GM19372 (cell line): ENCODE results near the gene TMOD1.

Experiments used
- ATAC-seq: cut with Tn5 transposase; IDR thresholded peaks from one replicate; pipeline ENCODE4 v1.9.1; 2021; ENCODE audit warnings: mild to moderate bottlenecking, low read depth, moderate library complexity; ENCODE audit not compliant: unreplicated experiment

TMOD1 gene

DNA sequence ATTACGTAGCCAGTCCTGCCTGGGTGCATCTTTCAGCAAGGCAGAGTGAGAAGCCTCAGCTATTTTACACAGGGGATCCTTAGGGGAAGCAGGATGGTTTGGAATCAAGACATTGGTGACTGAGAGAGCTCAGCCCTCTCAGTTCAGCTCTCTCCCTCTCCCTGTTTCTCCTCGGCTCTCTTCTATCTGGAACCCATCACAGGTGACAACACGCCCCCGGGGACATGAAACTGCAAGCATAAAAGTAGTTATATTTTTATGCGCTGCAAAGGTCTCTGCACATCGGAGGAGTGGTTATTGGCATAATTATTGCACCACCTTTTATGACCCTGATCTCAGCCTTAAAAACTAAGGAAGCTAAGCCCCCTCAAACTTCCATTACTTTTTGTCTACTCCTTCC is 14.2 kb downstream of the TMOD1 start:
- no peak for ATAC-seq

DNA sequence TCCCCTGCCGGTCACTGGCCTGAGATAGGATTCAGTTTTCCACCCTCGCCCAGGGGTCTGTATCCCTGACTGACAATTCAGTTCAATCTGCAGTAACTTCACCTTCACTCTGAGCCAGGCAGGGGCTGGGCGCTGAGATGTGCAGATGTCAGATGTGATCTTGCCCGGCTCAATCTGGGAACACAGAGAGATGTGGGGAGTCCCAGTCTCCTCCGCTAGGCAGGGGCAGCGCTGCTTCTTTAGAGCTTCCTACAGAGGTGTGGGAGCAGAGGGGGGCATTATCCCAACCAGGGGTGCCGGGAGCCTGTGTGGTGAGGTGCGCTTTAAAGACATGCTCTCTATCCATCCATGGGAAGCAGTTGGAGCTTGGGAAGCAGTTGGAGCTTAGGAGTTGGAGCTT is 14.6 kb downstream of the TMOD1 start:
- no peak for ATAC-seq

DNA sequence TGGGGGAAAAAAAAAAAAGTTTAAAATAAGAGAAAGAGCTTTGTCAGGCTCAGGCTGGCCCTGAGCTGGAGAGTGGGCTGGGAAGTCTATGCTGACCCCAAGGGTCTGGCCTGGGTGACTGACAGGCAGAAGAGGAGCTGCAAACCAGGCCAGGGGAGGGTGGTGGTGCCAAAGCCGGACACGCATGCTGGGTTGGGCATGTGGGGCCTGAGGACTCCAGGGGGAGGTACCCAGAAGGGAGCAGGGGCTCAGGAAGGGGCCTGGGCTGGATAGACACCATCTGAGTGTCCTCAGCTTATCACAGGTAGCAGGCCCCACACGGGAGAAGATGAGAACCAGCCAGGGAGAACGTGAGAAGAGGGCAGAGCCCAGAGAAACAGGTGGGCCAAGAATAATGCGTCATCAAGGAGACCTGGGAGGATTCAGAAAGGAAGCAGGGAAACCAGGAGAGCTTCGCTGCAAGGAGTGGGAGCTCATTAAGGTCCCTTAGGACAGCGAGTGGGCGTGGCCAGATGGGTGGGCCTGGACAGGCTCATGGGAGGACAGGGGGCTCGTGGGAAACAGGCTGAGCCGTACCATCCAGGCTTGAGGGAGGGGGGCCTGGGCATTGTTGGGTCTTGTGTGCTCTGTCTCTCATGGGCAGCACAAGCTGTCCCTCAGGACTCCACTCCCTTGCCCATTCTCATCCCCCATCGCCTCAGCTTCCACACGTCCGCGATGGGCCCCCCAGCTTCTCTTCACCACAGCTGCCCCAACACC is 16.0 kb downstream of the TMOD1 start:
- no peak for ATAC-seq

DNA sequence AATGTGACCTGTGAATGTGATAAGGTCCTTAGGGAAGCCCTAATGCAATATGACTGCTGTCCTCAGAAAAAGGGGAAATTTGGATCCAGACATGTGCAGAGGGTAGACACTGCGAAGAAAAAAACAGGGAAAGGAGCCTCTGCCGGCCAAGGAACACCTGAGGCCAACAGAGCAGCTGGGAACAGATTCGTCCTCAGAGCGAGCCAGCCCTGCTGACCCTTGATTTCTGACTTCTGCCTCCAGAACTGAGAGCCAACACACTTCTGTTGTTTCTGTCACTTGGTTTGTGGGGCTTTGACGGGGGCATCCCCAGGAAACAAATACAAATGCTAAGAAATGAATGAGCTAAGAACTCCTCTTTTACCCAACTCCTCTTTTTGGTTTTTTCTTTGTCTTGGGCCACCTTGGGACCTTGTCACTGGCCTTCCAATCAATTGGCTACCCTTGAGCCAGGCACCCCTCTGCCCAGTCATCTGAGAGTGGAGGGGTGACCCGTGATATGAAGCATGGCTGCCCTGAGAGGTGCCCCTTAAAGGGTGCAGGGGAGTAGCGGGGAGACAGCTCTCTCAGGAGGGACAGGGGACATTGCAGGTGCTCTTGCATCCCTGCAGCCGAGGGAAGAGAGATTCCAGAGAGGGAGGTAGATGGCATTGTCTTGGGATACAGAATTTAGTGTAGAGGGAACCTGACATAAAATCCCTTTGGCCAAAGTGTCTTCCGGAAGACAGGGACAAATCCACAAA is 16.9 kb downstream of the TMOD1 start:
- no peak for ATAC-seq

DNA sequence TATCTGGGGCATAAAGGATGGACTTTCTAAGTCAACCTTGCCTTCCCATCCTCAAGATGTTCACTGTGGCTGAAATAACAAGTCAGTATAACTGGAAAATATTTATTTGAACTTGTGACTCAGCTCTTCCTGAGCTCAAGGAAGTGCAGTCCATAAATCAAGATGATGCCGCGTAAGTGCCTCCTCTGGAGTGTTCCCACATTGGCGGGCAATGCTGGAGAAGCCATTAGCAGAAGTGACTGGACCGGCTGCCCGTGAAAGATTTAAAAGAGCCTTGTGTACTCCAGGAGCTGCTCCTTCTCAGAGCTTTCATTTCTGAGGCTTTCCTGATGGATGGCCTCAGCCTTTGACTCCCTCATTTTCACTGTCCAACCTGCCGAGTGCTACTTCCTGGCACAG is 17.4 kb downstream of the TMOD1 start:
- no peak for ATAC-seq

DNA sequence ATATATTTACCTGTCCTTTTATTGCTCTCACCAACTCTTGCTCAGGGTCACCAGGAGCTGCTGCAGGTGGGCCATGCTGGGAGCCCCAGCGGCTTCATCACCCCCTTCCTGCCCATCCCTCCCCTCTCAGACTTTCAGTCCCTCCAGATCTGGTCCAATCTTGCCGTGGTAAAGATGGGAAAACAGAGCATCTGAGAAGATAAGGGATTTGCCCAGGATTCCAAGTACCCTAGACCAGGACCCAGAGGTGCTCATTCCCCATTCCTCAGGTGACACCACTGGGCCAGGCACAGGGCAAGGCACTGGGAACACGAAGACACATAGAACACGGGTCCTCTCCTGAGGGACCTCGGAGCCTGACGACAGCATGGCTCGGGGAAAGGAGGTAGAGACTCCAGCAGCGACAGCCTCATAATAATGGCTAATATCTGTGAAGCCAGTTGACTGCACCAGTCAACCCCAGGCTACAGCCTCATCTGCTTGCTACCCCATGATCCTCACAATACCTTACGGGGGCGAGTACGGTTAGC is 18.0 kb downstream of the TMOD1 start:
- no peak for ATAC-seq

DNA sequence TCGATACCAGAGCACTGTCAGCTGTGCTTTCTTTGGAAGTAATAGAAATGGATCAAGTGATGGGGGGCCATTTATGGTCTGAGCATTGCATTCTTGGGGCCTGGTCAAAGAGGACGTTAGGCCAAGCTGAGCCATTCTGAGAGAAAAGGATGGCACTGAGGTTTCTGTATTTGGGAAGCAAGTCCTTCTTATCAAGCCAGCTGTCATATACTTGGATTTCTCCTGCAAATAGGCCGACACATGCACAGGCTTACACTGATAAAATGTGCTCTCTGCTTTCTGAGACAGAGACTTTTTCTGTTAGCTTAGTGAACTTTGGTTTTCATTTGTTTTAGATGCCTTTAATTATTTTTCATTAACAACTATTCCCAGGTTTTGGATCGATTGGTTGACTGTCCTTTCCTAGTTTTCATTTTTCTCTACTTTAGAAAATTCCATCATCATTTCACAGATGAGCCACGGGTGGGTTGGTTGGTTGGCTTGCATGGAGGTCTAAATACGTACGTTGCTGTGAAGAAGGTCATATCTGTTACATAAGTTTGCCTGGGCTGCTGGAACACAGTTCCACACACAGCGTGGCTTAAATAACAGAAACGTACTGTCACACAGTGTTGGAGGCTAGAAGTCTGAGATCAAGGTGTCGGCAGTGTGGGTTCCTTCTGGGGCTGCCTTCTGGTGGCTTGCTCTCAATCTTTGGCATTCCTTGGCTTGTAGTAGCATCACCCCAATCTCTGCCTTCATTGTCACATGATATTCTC is 20.3 kb downstream of the TMOD1 start:
- ATAC-seq: no peak

DNA sequence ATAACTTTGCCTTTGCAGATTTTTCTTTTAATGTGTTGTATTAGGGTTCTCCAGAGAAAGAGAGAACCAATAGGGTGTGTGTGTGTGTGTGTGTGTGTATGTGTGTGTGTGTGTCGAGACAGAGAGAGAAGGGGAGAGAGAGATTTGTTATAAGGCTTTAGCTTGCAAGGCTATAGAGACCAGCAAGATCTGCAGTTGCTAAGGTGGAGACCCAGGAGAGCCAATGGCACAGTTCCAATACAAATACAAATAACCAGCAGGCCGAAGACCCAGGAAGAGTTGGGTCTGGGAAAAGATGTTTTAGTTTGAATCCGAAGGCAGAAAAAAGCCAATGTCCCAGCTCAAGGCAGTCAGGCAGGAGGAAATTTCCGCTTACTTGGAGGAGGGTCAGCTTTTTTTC is 23.0 kb downstream of the TMOD1 start:
- ATAC-seq: no peak

DNA sequence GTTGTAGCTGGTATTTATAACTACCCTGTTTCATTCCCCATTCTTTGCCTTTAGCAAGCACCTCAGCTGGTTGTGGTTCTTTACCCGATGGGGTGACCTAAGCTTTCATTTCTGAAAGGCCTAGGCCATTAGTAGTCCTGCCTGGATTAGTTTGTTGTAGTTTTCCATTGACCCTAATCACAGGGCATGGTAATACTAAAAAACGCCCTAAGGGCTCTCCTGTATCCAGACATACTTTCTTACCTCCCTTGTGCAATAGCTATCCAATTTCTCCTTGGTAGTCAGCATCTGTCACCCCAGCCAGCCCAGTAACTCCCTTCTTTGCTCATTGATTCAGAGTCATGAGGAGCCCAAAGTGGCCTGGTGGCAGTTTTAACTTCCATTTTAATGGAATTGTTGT is 24.0 kb downstream of the TMOD1 start:
- no peak for ATAC-seq

DNA sequence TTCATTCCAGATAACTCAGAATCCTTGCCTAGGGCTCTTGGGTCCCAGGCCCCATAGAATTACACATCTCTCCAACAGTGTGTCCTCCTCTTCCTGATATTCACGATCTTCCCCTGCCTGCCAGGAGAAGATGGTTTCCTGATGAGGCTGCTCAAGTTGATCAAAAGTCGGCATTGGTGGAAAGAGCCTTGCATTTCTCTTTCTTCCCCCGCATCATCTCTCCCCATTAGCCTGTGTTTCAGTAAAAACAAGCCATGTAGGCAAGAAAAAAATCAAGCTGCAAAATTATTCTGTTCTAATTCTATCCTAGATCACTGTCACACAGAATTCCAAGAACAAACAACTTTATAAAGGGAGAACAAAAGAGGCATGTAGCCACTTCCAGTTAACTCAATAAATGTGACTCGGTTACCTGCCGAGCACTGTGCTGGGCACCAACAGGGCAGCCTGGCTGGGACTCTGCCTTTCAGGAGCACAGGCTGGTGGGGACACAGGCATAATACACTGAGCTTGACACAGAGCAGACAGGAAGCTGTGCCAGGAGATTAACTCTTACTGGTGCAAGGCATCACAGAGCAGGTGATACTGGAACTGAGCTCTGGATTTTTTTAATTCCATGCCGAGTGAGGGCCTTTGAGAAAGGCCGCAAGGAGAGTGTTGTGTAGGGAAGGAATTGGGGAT is 25.6 kb downstream of the TMOD1 start:
- no peak for ATAC-seq

DNA sequence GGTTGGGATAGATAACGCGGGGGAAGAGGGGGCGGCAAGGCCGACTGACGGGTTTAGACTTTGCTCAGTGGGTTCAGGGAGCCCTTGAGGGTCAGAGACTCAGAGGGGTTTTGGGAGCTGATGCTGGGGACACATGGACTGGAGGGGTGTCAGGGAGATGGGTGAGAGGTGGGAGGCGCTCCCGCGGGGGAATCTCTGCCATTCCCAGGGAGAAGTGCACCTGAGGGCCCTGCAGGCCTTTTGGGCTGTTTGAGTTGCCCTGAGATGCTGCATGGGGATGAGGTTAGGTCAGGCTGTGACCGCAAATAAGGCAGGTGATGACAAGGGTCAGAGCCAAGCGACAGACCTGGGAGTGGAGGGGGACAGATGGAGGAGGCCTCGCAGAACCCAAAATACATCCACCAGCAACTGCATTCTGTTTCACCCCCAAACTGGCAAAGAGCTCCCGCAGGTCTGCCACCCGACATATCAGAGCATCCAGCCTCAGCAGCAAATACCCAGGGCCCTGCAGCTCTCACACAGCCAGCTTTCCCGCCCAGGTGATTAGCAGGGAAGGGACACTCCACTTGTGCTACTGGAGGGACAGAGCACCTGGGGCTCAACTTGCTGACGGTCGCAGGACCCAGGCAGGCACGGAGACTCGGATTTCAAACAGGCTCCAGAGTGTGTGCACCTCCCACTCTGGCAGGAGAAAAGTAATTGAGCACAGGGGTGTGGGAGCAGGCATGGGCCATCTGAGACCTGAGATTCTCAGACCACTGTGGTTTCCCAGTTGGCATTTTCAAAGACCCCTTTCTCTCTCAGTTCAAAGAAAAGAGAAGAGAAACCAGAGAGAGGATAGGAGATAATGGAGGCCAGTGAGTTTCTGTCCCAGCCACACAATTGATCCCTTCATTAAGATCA is 26.4 kb downstream of the TMOD1 start:
- ATAC-seq: no peak

DNA sequence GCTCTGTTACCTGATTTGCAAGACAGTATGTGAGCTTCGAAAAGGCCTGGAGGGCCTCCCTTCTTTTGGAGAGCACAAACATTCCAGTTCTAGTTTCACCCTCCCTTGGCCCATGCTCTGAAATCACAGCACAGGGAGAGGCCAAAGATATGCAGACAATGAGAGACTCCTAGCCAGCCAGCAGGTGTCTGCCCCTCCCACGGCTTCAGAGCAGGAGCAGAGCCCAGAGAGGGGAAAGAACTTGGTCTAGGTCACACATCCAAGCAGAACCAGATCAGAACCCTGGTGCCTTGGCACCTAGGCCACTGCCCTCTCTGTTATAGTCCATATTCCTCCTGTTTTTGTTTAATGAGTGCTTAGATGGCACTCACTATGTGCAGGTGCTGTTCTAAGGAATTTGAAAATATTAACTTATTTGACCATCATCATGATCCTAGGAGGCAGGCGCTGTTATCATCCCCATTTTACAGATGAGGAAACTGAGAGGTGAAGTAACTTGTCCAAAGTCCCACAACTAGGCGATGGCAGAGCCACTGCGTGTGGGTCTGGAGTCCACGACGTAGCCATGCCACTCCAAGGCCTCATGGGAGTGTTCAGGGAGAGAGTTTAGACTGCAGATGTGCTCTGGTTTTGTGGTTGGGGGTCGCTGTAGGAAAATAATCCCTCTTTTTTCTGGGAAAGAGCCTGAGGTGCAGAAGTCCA is 27.2 kb downstream of the TMOD1 start:
- ATAC-seq: no peak

DNA sequence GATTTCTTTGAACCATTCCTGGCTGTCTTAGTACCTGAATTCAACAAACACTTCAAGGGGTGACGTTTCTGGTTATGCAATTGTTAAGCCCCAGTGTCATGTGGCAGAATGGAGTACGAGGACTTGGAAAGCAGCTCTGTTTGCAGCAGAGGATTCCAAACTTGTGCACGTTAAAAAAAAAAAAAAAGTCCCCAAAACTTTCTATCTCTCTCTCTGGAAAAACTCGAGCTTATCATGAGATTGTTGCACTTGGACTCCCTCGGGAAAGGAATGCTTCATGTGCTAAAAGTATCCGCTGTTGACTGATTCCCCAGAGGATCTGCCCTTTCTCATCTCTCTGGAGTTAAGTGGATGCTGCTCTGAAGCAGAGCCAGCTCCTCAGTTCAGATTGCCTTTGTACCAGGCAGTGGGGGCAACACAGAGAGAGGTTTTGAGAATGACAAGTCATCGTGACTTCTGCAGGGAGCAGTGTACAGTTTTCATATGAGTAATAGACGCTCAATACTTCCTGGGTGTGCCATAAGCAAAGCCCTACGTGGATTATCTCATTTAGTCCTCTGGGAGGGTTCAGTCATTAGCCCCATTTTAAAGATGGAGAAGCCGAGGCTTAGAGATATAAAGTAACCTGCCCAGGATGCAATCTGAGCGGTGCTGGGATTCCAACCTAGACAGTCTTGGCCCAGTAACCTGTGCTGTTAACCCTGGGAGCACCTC is 28.1 kb downstream of the TMOD1 start:
- ATAC-seq: peak; percentile 56

DNA sequence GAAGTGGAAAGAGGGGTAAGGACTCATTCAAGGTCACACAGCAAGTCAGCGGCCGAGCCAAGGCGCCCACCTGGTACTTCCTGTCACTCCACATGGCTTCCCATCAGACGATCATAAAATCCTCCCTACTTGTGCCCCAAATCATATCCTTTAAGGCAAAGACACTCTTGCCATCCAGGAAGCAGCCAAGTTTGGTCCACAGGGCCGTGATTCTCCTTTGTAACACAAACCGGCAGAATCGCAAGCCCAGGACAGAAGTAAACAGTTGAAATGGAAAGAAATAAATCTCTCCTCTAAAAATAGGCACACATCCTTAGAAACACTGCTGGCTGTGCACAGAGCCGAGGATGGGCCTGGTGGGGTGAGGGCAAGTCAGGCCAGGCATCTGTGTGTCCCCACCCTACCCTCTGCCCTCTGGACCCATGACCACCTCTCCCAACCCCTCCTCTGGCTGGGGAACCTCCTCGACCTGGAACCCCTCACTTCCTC is 30.5 kb downstream of the TMOD1 start:
- no peak for ATAC-seq

DNA sequence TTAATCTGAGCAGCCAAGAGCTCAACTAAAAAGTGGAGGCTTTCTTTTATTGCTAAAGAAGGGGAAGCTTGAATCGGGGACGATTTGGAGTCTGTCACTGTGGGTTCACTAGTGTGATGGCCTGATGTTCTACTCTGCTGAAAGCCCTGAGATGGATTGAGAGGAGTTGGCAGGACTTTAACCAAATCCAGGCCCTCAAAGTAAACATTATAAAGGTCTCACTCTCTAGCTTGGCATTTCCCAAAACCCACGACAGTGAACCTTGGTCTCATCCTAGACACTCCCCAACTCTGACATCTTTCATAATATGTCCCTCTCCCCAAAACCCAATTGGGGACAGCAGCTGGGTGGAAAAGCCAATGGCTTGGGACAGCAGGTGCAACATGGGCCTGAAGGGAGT is 32.7 kb downstream of the TMOD1 start:
- no peak for ATAC-seq

DNA sequence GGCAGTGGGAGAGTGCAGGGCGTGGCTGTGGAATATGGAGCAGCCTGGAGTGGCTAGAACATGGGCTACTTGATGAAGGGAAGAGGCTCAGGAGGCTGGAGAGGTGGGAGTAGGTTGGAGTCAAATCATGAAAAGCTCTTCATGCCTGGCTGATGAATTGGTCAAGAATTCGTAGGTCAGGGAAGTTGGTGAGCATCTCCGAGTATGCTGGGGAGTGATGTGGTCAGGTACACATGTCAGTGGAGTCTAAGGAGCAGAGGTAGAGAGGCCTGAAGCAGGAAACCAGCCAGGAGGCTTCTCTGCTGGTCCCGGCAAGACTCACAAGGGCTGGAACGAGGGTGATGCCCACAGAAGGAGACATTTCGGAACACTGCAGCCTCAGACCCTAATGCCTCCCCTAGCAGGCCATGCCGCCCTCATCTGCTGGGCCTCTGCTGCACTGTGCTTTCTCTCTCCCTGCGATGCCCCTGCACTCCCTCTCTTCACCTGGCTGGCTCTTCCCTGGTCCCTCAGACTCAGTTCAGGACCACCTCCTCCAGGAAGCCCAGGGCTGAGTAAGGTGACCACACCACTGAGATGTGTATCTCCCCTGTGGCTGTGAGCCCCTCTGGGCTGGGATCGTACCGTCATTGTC is 33.6 kb downstream of the TMOD1 start:
- no peak for ATAC-seq

DNA sequence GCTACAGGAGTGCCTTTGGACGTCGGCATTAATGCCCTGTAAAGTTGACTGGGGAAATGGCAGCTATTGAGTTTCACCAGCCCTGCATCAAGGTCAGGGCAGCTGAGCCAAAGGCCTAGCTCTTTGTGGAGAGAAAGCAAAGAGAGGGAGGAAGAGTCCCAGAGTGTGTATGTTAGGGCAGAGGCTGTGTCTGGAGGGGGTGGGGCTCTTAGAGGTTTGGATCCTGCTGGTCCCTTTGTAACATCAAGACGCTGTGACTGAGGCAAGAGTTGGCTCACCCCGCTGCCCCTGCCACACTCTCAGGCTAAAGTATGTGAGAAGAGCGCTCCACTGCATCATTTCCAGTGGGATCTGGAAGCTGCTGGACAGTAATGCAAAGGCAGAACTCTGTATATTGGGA is 34.3 kb downstream of the TMOD1 start:
- ATAC-seq: no peak

DNA sequence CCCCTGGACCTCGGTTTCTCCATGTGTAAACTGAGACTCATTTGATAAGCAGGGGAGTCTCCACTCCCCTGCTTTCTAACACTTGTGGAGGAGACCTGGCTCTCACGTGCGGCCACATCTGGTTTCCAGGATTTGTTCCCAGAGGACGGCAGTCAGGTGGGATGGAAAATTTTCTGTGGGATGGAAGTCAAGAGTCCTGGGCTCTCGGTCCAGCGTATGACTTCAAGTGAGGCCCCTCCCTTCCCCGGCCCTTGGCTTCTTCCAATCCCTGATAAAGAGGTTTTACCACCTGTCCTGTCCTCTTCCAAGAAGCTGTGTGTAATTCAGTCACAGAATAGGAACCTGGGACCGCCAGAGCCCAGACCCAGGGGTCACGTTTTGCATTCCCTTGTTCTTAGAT is 35.0 kb downstream of the TMOD1 start:
- no peak for ATAC-seq
